Motor neuron (in vitro differentiated cells): Measurements from ENCODE around the gene ZNF181. TPM values are rescaled to one million over a fixed set of nuclear protein-coding genes. Genes with fewer than 3 reads are reported as not detected.
A peak's percentile ranks its signal among the peaks of the same experiment; 100 is the strongest.

ENCODE experiments used
- ATAC-seq, 8 experiments: fragments of 200-7000 bp; cut with Tn5 transposase; replicated peaks in 6 of 8; 2 replicates each; pipeline ENCODE4 v1.8.0; 2021; ENCODE audit warnings: mild to moderate bottlenecking in 8 of 8, moderate library complexity in 8 of 8
- H3K27ac ChIP-seq, 2 donors: fragments of 250-450 bp; sonication (Bioruptor Pico); 2 replicates each; pipeline ENCODE4 v1.9.0; 2021; ENCODE audit warnings: antibody characterized with exemption in 2 of 2, mild to moderate bottlenecking in 2 of 2, moderate library complexity in 1 of 2
- H3K4me1 ChIP-seq, 2 donors: fragments of 250-450 bp; sonication (Bioruptor Pico); replicated peaks in 1 of 2; 2 replicates each; pipeline ENCODE4 v1.6.1; 2021; ENCODE audit warnings: antibody characterized with exemption in 2 of 2, mild to moderate bottlenecking in 2 of 2, moderate library complexity in 1 of 2
- H3K4me3 ChIP-seq, 5 donors: fragments of 250-450 bp; sonication (Bioruptor Pico); 2 replicates each; pipeline ENCODE4 v1.9.0; 2021; ENCODE audit warnings: antibody characterized with exemption in 5 of 5, mild to moderate bottlenecking in 5 of 5, moderate library complexity in 4 of 5
- WGBS, 10 experiments: fragments of 450-650 bp; shearing (Covaris generic); methylation state at CpG; one replicate each; pipeline ENCODE4 v1.0.0; 2022; 5-methylcytosine and 5-hydroxymethylcytosine counted together
- in situ Hi-C, 9 experiments: fragments of 400-800 bp; cut with MboI; loops; one replicate each; pipeline ENCODE4 v1.15.0; 2021; ENCODE audit warnings: low sequenced_read_pairs in 9 of 9, low pct_unique_long_range_greater_than_20kb in 2 of 9; ENCODE audit not compliant: unreplicated experiment in 9 of 9
- total RNA-seq, 8 experiments: library from RNA; unstranded; fragments of 300-600 nt; gene quantifications; 2 replicates each; pipeline versions ENCODE4 v1.2.3 to v1.2.4, GENCODE V29; 2022

Gene ZNF181
- total RNA-seq, 8 experiments from 2014 or later, result 9.1 to 19.2 (median 14.3) TPM

- in situ Hi-C loops, result no loop called here
- H3K4me3 ChIP-seq, result peak within 1 kb of the TSS; percentile 81 to 97 (median 82)
- H3K4me1 ChIP-seq, result peaks cover 0 to 8% of the 10 kb centered on the region in 2 donors
- H3K27ac ChIP-seq, result peak within 1 kb of the TSS; percentile 81 to 88
- peak; percentile 94 to 100 (median 99) for ATAC-seq
- 2 to 44% (median 24%) methylated on average over 1 to 25 of the region's 69 CpGs; no CpG with 5 or more reads in 6 of the 10 experiments for WGBS, 10 experiments
These were observed 38.9 kb downstream of the ZNF181 start, which contains the start of gene ZNF599 for GRCh38 chr19:34772697-34773554. ZNF599 (minus strand) TSS chr19:34773215; CDS start chr19:34772841, 374 bp downstream.

DNA sequence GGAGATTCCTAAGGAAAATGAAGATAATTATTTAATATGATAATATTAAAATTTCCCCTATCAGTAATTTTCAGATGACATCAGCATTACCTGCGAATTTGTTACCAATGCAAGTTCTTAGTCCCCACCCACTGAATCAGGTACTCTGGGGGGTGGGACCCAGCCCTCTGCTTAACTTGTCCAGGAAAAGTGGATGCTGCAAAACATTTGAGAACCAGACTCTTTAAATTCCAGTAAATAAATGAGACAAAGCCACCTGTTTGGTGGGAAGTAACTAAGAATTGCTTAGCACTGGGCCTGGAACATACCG, 39.5 kb downstream of the ZNF181 start:
- H3K27ac ChIP-seq, result no peak overlapping the region
- H3K4me3 ChIP-seq, result peak overlapping the region; percentile 81 to 97 (median 82)
- in situ Hi-C loops, result no loop called here
- no peak for ATAC-seq
- H3K4me1 ChIP-seq, result peaks cover 0 to 8% of the 10 kb centered on the region in 2 donors
- WGBS, 10 experiments, result 20 to 100% (median 79%) methylated on average over 1 to 2 of the region's 2 CpGs; no CpG with 5 or more reads in 2 of the 10 experiments

- 7 to 67% (median 33%) methylated on average over 1 to 2 of the region's 2 CpGs; no CpG with 5 or more reads in 2 of the 10 experiments for WGBS, 10 experiments
- in situ Hi-C loops, result no loop called here
- H3K4me3 ChIP-seq, result no peak overlapping the region
- H3K4me1 ChIP-seq, result peaks cover 0 to 8% of the 10 kb centered on the region in 2 donors
- H3K27ac ChIP-seq, result no peak overlapping the region
- no peak for ATAC-seq
These were observed 40.8 kb downstream of the ZNF181 start for GRCh38 chr19:34774857-34775256.

DNA sequence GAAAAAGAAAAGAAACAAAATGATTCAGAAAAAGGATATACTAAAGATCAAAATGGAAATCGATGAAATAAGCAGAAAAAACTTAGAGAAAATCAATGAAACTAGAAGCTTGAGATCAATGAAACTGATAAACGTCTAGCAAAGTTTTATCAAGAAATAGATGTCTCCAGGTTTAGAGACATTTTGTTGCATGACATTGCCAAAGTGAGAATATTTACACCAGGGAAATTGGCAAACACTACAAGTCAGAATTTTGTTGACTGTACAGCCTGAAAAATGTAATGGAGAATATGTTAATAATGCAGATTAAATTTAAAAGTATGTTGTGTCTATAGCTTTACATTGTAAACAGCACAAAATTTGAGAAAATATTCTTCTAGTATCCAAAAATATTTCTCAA, 44.3 kb downstream of the ZNF181 start:
- Histone ChIP-seq H3K4me3 (no peak overlapping the region), H3K4me1 (no peaks in the 10 kb centered on the region), H3K27ac (no peak overlapping the region)
- no peak for ATAC-seq
- WGBS, 10 experiments, result 0 to 71% (median 57%) methylated on average over 1 to 2 of the region's 2 CpGs
- in situ Hi-C loops, result no loop called here

DNA sequence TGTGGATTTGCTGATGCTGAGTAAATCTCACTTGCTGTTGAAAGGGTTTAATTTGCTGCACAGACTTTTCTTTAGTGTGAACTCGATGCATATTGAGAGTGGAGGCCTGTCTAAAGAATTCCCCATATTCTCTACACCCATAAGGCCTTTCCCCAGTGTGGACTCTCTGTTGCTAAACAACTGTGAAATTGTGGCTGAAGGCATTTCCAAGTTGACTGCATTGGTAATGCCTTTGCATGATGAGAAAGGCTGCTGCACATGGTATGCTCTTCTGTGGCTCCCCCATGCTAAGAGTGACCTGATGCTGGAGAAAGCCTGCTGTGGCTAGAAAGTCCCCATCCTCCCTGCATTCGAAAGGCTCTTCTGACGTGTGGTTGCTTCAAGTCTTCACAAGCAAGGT, 45.6 kb downstream of the ZNF181 start:
- in situ Hi-C loops, result no loop called here
- H3K4me3 ChIP-seq, result no peak overlapping the region
- no peak overlapping the region for H3K27ac ChIP-seq
- WGBS, 10 experiments, result 0 to 36% (median 10%) methylated on average over 1 to 3 of the region's 3 CpGs; no CpG with 5 or more reads in 5 of the 10 experiments
- no peaks in the 10 kb centered on the region for H3K4me1 ChIP-seq
- ATAC-seq, result peak in 3 of 8 experiments; percentile 35 to 70 (median 55)

- in situ Hi-C loops, result no loop called here
- WGBS, 10 experiments, result 40 to 93% (median 60%) methylated on average over 1 to 5 of the region's 5 CpGs; no CpG with 5 or more reads in 3 of the 10 experiments
- ATAC-seq, result no peak
- H3K4me3 ChIP-seq, result no peak overlapping the region
- no peaks in the 10 kb centered on the region for H3K4me1 ChIP-seq
- H3K27ac ChIP-seq, result no peak overlapping the region
These were observed 52.2 kb downstream of the ZNF181 start for GRCh38 chr19:34786236-34786635.

DNA sequence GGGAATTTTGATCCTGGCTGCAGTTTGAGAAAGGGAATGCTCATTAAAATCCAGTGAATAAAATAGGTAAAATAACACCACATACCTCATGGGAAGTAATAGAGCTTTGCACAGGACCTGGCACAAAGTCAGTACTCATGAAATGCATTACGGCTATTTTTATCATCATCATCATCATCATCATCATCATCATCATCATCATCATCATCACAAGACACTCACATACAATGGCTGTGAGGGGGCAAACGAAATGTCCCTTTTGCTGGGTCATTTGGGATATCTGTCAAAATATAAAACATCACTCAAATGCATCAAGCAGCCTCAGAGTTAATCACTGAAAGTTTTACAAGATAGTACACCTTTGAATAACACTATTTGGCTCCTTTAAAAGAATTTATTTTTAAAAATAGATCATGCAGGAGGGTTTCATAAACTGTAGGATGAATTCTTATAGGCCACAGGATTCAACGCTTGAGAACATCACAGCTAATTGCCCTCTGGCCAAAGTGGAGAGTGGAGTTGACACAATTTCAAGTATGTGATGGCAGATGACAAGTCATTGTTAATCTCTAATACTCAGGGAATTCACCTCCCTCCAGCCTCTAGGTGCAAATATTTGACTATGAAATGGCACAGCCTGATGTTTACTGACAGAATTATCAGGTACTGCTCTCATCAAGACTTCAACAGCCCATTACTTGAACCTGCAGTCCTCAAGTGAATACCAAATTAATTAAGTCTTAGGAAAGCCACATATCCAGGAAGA, 53.2 kb downstream of the ZNF181 start:
- no peak for ATAC-seq
- in situ Hi-C loops, result no loop called here

GRCh38 chr19:34788074-34788473, 54.0 kb downstream of the ZNF181 start:
- Histone ChIP-seq H3K27ac (no peak overlapping the region), H3K4me1 (no peaks in the 10 kb centered on the region), H3K4me3 (no peak overlapping the region)
- no peak for ATAC-seq
- in situ Hi-C loops, result no loop called here
- WGBS, 10 experiments, result 0 to 67% (median 44%) methylated on average over 1 to 2 of the region's 2 CpGs; no CpG with 5 or more reads in 3 of the 10 experiments

More for the DNA sequence above, 53.2 kb downstream of the ZNF181 start:
- 0 to 58% (median 33%) methylated on average over 1 to 3 of the region's 3 CpGs; no CpG with 5 or more reads in 1 of the 10 experiments for WGBS, 10 experiments
- no peak overlapping the region for H3K4me3 ChIP-seq
- H3K4me1 ChIP-seq, result no peaks in the 10 kb centered on the region
- no peak overlapping the region for H3K27ac ChIP-seq

GRCh38 chr19:34793565-34793964, 59.5 kb downstream of the ZNF181 start:
- H3K27ac ChIP-seq, result no peak overlapping the region
- no peaks in the 10 kb centered on the region for H3K4me1 ChIP-seq
- no peak overlapping the region for H3K4me3 ChIP-seq
- 0 to 80% (median 50%) methylated on average over 1 to 3 of the region's 3 CpGs; no CpG with 5 or more reads in 3 of the 10 experiments for WGBS, 10 experiments
- peak in 3 of 8 experiments; percentile 88 to 97 (median 96) for ATAC-seq
- in situ Hi-C loops, result no loop called here

- no peak overlapping the region for H3K27ac ChIP-seq
- WGBS, 10 experiments, result 14 to 80% (median 43%) methylated on average over 1 to 9 of the region's 9 CpGs; no CpG with 5 or more reads in 1 of the 10 experiments
- no peaks in the 10 kb centered on the region for H3K4me1 ChIP-seq
- in situ Hi-C loops, result no loop called here
- ATAC-seq, result peak in 3 of 8 experiments; percentile 43 to 85 (median 61)
- H3K4me3 ChIP-seq, result no peak overlapping the region
These were observed 60.3 kb downstream of the ZNF181 start for GRCh38 chr19:34794066-34794960.
